CD8-positive, alpha-beta memory T cell (primary cell): ENCODE data around the gene CARD10. TPM values are rescaled to one million over a fixed set of nuclear protein-coding genes. Genes with fewer than 3 reads are reported as not detected.

Source experiments
- CTCF ChIA-PET: fragments of 350-600 bp; sonication (Branson Sonifier 250); formaldehyde crosslinking; loops from one replicate; lab custom pipeline; 2021; ENCODE audit warnings: antibody characterized with exemption; lab: Charles Lee
- POLR2A ChIA-PET: fragments of 350-600 bp; sonication (Branson Sonifier 250); formaldehyde crosslinking; loops from one replicate; lab custom pipeline; 2021; ENCODE audit warnings: antibody characterized with exemption; lab: Charles Lee
- DNase-seq, 5 donors: peaks; one replicate each; pipeline versions ENCODE4 v3.0.0 to v3.0.0-alpha.2; 2020 to 2022; ENCODE audit warnings: mixed read lengths in 1 of 5
- H3K27ac ChIP-seq: one replicate; pipeline ENCODE4 v1.7.0; 2013; ENCODE audit warnings: low read depth, mild to moderate bottlenecking, low read length, moderate library complexity
- H3K27me3 ChIP-seq: 2 replicates; pipeline ENCODE4 v1.7.0; 2013; ENCODE audit warnings: low read length, mild to moderate bottlenecking; ENCODE audit not compliant: insufficient read depth, poor library complexity, severe bottlenecking
- H3K36me3 ChIP-seq: 2 replicates; pipeline ENCODE4 v1.7.0; 2013; ENCODE audit warnings: mild to moderate bottlenecking, low read length, moderate library complexity; ENCODE audit not compliant: insufficient read depth
- H3K4me1 ChIP-seq: 2 replicates; pipeline ENCODE4 v1.7.0; 2013; ENCODE audit warnings: mild to moderate bottlenecking, low read length, moderate library complexity; ENCODE audit not compliant: insufficient read depth
- H3K4me3 ChIP-seq: 2 replicates; pipeline ENCODE4 v1.7.0; 2013; ENCODE audit warnings: mild to moderate bottlenecking, low read length
- H3K9me3 ChIP-seq: 2 replicates; pipeline ENCODE4 v1.7.0; 2013; ENCODE audit warnings: mild to moderate bottlenecking, low read length
- H3K27ac Mint-ChIP-seq, 8 donors: one replicate each; pipeline ENCODE4 v1.8.0; 2020 to 2021; ENCODE audit warnings: mixed read lengths in 8 of 8, mild to moderate bottlenecking in 6 of 8, inconsistent platforms in 3 of 8, moderate library complexity in 3 of 8
- H3K27me3 Mint-ChIP-seq, 2 donors: one replicate each; pipeline ENCODE4 v1.8.0; 2020 to 2021; ENCODE audit warnings: mixed read lengths in 2 of 2, mild to moderate bottlenecking in 1 of 2, moderate library complexity in 1 of 2
- H3K36me3 Mint-ChIP-seq, 3 donors: one replicate each; pipeline ENCODE4 v1.8.0; 2020 to 2021; ENCODE audit warnings: mixed read lengths in 3 of 3, inconsistent platforms in 1 of 3, mild to moderate bottlenecking in 1 of 3
- H3K4me1 Mint-ChIP-seq, 3 donors: one replicate each; pipeline ENCODE4 v1.8.0; 2020 to 2021; ENCODE audit warnings: mixed read lengths in 3 of 3, inconsistent platforms in 1 of 3, mild to moderate bottlenecking in 1 of 3
- H3K4me3 Mint-ChIP-seq, 7 donors: one replicate each; pipeline ENCODE4 v1.8.0; 2020 to 2021; ENCODE audit warnings: mixed read lengths in 7 of 7, mild to moderate bottlenecking in 6 of 7, moderate library complexity in 4 of 7, inconsistent platforms in 2 of 7
- H3K9me3 Mint-ChIP-seq, 5 donors: one replicate each; pipeline ENCODE4 v1.8.0; 2020 to 2022; ENCODE audit warnings: mixed read lengths in 5 of 5, mild to moderate bottlenecking in 3 of 5, moderate library complexity in 2 of 5, inconsistent platforms in 1 of 5
- polyA plus RNA-seq: library from polyadenylated mRNA; unstranded; fragments of 300-500 nt; fragmentation: Illumina TruSeq; gene quantifications from one replicate; pipeline ENCODE4 v1.2.3, GENCODE V29; 2021
- total RNA-seq, 2 experiments: library from RNA; stranded (reverse); gene quantifications; one replicate each; pipeline ENCODE4 v1.2.3, GENCODE V29; 2021

The CARD10 gene
- total and polyA plus RNA-seq, 3 experiments from 2014 or later: 0.29 to 1.0 (median 0.31) TPM

DNA sequence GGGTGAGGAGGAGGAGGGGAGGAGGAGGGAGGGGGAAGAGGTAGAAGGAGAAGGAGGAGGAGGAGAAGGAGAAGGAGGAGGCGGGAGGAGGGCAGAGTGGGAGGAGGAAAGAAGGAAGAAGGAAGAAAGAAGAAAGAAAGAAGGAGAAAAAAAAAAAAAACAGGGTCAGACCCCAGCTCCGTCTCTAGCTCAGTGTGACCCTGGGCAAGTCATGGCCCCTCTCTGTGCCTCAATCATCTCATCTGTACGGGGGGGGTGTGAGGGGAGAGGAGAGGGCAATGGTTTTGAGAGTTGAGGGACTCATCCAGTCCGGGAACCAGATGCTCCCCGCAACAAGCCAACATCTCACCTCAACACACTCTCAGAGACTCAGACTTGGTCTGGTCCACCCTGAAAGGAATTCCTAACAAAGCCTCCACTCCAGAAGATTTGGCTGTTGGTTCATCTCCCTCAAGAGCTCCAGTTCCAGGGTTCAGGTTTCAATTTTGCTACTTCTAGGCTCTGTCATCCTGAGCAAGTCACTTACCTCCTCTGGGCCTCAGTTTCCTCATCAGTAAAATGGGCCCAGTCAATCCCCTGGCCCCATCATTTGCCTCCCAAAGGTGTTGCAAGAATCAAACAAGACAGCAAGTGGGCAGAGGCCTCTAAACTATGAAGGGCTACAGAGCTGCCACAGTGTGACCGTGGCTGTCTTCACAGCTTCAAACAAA lies 7.7 kb downstream of the CARD10 start:
- ChIA-PET POLR2A (interaction anchor here (0.5 to 0.9 kb wide), 2 partner anchors 27 to 936 kb away, joined by 3 to 4 read pairs; no protein-coding TSS in a partner anchor), CTCF (interaction anchor here (1.0 to 2.0 kb wide), 3 partner anchors 13 to 56 kb away, joined by 3 to 5 read pairs (median 5); no protein-coding TSS in a partner anchor)
- H3K9me3 Mint-ChIP-seq: peaks cover 0 to 2% (median 0%) of the 10 kb centered on the region in 5 donors

DNA sequence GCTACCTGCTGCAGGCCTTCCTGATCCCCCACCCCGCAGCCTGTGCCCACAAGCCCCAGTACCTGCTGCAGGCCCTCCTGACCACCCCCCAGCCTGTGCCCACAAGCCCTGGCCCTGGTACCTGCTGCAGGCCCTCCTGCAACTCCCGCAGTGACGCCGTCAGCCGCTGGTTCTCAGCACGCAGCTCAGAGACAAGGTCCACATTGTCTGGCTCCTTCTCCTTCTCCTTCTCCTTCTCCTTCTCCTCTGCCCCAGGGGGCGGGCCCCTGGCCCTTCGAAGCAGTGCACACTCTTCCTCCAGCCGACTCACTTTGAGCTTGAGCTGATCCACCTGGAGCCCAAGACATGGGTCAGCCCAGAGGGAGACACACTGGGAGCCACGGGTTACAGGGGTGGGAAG lies 9.1 kb downstream of the CARD10 start:
- CTCF ChIA-PET: interaction anchor here (2.0 kb wide), 1 partner anchor 12 kb away, joined by 5 read pairs; no protein-coding TSS in a partner anchor
- POLR2A ChIA-PET: no interaction called here

More for the DNA sequence above, 7.7 kb downstream of the CARD10 start:
- no peak overlapping the region for H3K27ac Mint-ChIP-seq
- no peaks in the 10 kb centered on the region for H3K27me3 ChIP-seq
- no peak overlapping the region for H3K4me3 Mint-ChIP-seq
- no peaks in the 10 kb centered on the region for H3K4me1 Mint-ChIP-seq
- no peak for DNase-seq
- no peak overlapping the region for H3K27ac ChIP-seq
- H3K36me3 ChIP-seq: no peaks in the 10 kb centered on the region
- no peaks in the 10 kb centered on the region for H3K4me1 ChIP-seq
- H3K36me3 Mint-ChIP-seq: no peaks in the 10 kb centered on the region
- H3K4me3 ChIP-seq: no peak overlapping the region
- H3K27me3 Mint-ChIP-seq: peaks cover 0 to 3% of the 10 kb centered on the region in 2 donors
- H3K9me3 ChIP-seq: no peaks in the 10 kb centered on the region

DNA sequence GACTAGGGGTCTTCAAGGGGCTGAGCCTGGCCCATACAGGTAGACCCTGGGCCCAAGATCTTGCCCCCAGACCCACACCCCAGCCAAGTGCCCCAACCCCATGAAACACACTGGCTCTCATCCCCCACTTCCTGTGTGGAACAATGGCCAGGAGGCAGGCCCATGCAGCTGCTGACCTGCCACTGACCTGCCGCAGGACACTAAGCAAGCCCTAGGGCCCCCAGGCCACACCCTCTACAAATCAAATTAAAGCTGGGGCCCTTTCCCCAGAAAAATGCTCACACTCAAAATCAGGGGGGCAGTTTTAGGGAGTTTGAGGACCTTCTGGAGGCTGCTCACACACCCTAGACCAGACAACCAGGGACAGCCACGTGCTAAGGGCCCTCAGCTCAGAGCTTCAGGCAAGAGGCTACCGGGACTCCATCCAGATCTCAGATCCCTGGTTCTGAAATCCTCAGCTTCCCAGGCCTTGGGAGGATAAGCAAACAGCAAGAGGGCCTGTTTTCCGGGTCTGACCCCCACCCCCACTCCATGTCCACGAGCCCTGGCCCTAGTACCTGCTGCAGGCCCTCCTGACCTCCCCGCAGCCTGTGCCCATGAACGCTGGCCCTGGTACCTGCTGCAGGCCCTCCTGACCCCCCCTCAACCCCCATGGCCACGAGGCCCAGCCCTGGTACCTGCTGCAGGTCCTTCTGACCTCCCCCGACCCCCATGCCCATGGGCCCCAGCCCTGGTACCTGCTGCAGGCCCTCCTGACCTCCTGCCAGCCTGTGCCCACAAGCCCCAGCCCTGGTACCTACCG lies 10.0 kb downstream of the CARD10 start:
- no peak overlapping the region for H3K4me3 Mint-ChIP-seq
- no peaks in the 10 kb centered on the region for H3K36me3 ChIP-seq
- H3K27ac ChIP-seq: no peak overlapping the region
- no peak for DNase-seq
- peaks cover 0 to 2% (median 0%) of the 10 kb centered on the region in 5 donors for H3K9me3 Mint-ChIP-seq
- H3K4me1 Mint-ChIP-seq: no peaks in the 10 kb centered on the region
- no peaks in the 10 kb centered on the region for H3K4me1 ChIP-seq
- no peaks in the 10 kb centered on the region for H3K9me3 ChIP-seq
- H3K27ac Mint-ChIP-seq: no peak overlapping the region
- H3K36me3 Mint-ChIP-seq: no peaks in the 10 kb centered on the region
- ChIA-PET CTCF (interaction anchor here (1.4 kb wide), 1 partner anchor 83 kb away, joined by 3 read pairs; no protein-coding TSS in a partner anchor), POLR2A (no interaction called here)
- H3K27me3 Mint-ChIP-seq: peaks cover 0 to 3% of the 10 kb centered on the region in 2 donors
- H3K27me3 ChIP-seq: no peaks in the 10 kb centered on the region
- no peak overlapping the region for H3K4me3 ChIP-seq

More for the DNA sequence above, 9.1 kb downstream of the CARD10 start:
- H3K36me3 ChIP-seq: no peaks in the 10 kb centered on the region
- H3K27ac Mint-ChIP-seq: peak overlapping the region in 1 of 8 donors; percentile 89
- no peak overlapping the region for H3K27ac ChIP-seq
- no peaks in the 10 kb centered on the region for H3K27me3 ChIP-seq
- H3K36me3 Mint-ChIP-seq: no peaks in the 10 kb centered on the region
- no peak overlapping the region for H3K4me3 ChIP-seq
- peaks cover 0 to 2% (median 0%) of the 10 kb centered on the region in 5 donors for H3K9me3 Mint-ChIP-seq
- H3K9me3 ChIP-seq: no peaks in the 10 kb centered on the region
- H3K4me3 Mint-ChIP-seq: no peak overlapping the region
- H3K4me1 Mint-ChIP-seq: no peaks in the 10 kb centered on the region
- no peaks in the 10 kb centered on the region for H3K4me1 ChIP-seq
- H3K27me3 Mint-ChIP-seq: peaks cover 0 to 3% of the 10 kb centered on the region in 2 donors
- DNase-seq: no peak

DNA sequence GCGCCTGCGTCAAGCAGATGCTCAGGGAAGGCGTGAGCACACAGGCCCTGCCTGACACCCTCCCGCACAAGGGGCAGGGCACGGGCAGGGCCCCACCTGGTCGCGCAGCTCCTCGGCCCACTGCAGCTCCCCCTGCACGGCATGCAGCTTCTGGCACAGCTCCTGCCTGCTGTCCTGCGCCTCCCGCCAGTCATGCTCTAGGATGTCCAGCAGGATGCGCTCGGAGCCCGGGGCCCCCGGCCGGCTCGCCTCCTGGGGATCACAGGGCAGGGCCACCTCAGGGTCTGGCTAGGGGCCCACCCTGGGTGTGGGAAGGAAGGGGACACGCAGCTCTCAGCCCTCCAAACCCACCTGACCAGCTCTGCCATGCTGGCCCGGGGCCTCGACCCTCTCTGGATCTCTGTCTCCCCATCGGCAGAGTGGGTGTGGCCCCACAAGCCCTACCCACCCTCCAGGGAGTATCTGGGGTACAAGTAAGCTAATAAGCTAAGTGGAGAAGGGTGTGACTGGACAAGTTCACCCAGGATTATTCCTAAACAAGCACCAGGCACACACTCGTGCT lies 10.7 kb downstream of the CARD10 start:
- no peak overlapping the region for H3K4me3 Mint-ChIP-seq
- no peaks in the 10 kb centered on the region for H3K36me3 Mint-ChIP-seq
- POLR2A ChIA-PET: no interaction called here
- no peak overlapping the region for H3K27ac Mint-ChIP-seq
- Histone ChIP-seq H3K9me3 (no peaks in the 10 kb centered on the region), H3K4me1 (no peaks in the 10 kb centered on the region), H3K27ac (no peak overlapping the region), H3K27me3 (no peaks in the 10 kb centered on the region), H3K36me3 (no peaks in the 10 kb centered on the region), H3K4me3 (no peak overlapping the region)
- peaks cover 0 to 2% (median 0%) of the 10 kb centered on the region in 5 donors for H3K9me3 Mint-ChIP-seq
- H3K4me1 Mint-ChIP-seq: no peaks in the 10 kb centered on the region
- no peak for DNase-seq
- CTCF ChIA-PET: interaction anchor here (1.4 kb wide), 1 partner anchor 84 kb away, joined by 3 read pairs; no protein-coding TSS in a partner anchor
- peaks cover 0 to 3% of the 10 kb centered on the region in 2 donors for H3K27me3 Mint-ChIP-seq

DNA sequence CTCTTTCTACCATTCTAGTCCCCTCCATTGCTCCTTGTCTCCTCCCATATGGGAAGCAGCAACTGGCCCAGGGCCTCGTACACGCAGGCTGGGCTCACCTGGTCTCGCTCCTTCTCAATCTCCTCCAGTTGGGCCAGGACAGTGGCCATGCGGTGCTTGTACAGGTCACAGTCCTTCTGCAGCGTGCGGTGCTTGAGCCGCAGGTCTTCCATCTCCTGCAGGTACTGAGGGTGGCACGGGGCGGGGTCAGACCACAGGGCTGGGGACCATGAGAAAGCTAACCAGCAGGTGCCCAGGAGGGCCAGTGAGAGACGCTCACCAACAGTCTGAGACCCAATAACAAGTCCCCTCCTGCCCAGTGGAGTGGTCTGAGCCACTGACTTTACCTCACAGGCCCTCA lies 11.5 kb downstream of the CARD10 start:
- Mint-ChIP-seq H3K27ac (no peak overlapping the region), H3K9me3 (peaks cover 0 to 2% (median 0%) of the 10 kb centered on the region in 5 donors), H3K27me3 (peaks cover 0 to 3% of the 10 kb centered on the region in 2 donors), H3K4me3 (no peak overlapping the region), H3K4me1 (no peaks in the 10 kb centered on the region), H3K36me3 (no peaks in the 10 kb centered on the region)
- no peaks in the 10 kb centered on the region for H3K9me3 ChIP-seq
- CTCF ChIA-PET: interaction anchor here (1.4 kb wide), 1 partner anchor 85 kb away, joined by 3 read pairs; no protein-coding TSS in a partner anchor
- H3K4me3 ChIP-seq: no peak overlapping the region
- peaks cover 2% of the 10 kb centered on the region for H3K4me1 ChIP-seq
- no peaks in the 10 kb centered on the region for H3K36me3 ChIP-seq
- H3K27me3 ChIP-seq: no peaks in the 10 kb centered on the region
- DNase-seq: no peak
- no peak overlapping the region for H3K27ac ChIP-seq
- POLR2A ChIA-PET: no interaction called here

DNA sequence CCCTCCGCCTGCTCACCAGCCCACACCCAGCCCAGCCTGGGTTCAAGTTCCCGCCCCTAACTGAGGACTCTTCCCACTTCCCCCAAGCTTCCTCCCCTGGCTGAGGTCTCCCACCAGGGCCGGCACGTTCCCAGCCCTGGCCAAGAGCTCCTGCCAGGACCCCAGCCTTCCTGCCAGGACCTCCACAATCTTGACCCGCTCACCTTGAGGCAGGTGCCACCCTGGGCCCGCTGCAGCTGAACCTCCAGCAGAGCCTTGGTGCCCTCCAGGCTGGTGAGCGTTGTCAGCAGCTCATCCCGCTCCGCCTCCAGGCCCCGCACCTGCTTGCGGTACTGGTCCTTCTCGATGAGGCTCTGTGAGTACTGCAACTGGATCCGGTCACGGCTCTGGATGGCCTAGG lies 13.2 kb downstream of the CARD10 start:
- Histone ChIP-seq H3K4me3 (no peak overlapping the region), H3K27me3 (no peaks in the 10 kb centered on the region), H3K9me3 (no peaks in the 10 kb centered on the region), H3K36me3 (no peaks in the 10 kb centered on the region), H3K4me1 (peaks cover 16% of the 10 kb centered on the region), H3K27ac (no peak overlapping the region)
- no peaks in the 10 kb centered on the region for H3K36me3 Mint-ChIP-seq
- ChIA-PET POLR2A (no interaction called here), CTCF (interaction anchor here (0.6 to 1.4 kb wide), 3 partner anchors 9 to 49 kb away, joined by 3 to 6 read pairs (median 4); no protein-coding TSS in a partner anchor)
- H3K27ac Mint-ChIP-seq: peak overlapping the region in 1 of 8 donors; percentile 83
- peaks cover 8 to 13% (median 10%) of the 10 kb centered on the region in 3 donors for H3K4me1 Mint-ChIP-seq
- no peak overlapping the region for H3K4me3 Mint-ChIP-seq
- H3K9me3 Mint-ChIP-seq: peaks cover 0 to 2% (median 0%) of the 10 kb centered on the region in 5 donors
- DNase-seq: no peak
- H3K27me3 Mint-ChIP-seq: peaks cover 0 to 8% of the 10 kb centered on the region in 2 donors

DNA sequence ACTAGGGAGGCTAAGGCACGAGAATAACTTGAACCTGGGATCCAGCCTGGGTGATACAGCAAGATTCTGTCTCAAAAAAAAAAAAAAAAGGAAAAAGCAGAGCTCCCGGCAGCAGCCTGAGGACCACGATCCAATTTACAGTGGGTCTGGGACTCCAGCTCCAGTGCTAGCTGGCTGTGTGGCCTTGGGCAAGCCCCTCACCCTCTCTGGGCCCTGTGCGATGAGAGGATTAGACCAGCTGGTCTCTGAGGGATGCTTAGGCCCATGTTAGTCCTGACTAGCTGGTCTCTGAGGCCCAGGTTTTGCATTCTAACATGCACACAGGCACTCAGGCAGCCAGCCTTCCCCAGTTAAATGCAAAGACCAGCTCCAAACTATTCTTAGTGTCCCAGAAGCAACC lies 13.7 kb downstream of the CARD10 start:
- Histone ChIP-seq H3K27ac (no peak overlapping the region), H3K4me3 (no peak overlapping the region), H3K4me1 (peaks cover 16% of the 10 kb centered on the region), H3K27me3 (no peaks in the 10 kb centered on the region), H3K9me3 (no peaks in the 10 kb centered on the region), H3K36me3 (no peaks in the 10 kb centered on the region)
- CTCF ChIA-PET: interaction anchor here (1.2 to 1.4 kb wide), 3 partner anchors 8 to 33 kb away, joined by 4 to 6 read pairs (median 4); no protein-coding TSS in a partner anchor
- Mint-ChIP-seq H3K27ac (no peak overlapping the region), H3K9me3 (peaks cover 0 to 2% (median 0%) of the 10 kb centered on the region in 5 donors), H3K4me1 (peaks cover 8 to 18% (median 13%) of the 10 kb centered on the region in 3 donors), H3K4me3 (no peak overlapping the region), H3K36me3 (no peaks in the 10 kb centered on the region), H3K27me3 (peaks cover 0 to 11% of the 10 kb centered on the region in 2 donors)
- DNase-seq: no peak
- POLR2A ChIA-PET: no interaction called here
